Tongue (tissue), 2 donors: ENCODE results near the gene TAF1C. TPM values are rescaled to one million over a fixed set of nuclear protein-coding genes. Genes with fewer than 3 reads are reported as not detected.

Experiments used
- DNase-seq: peaks from one replicate; pipeline ENCODE4 v3.0.0-alpha.2; 2015
- total RNA-seq: library from RNA; depleted of rRNA; stranded (reverse); fragments of >200 nt; gene quantifications from one replicate; pipeline ENCODE4 v1.2.3, GENCODE V29; 2014

The TAF1C gene
- total RNA-seq, 1 donor from 2014 or later: 39.4 TPM

- no peak for DNase-seq
Measured at GRCh38 chr16:84182680-84183571, 3.9 kb downstream of the TAF1C start.

- DNase-seq: no peak
Measured at GRCh38 chr16:84182104-84182503, 4.8 kb downstream of the TAF1C start.

- DNase-seq: no peak
Measured at GRCh38 chr16:84181144-84181915, 5.5 kb downstream of the TAF1C start.

- no peak for DNase-seq
Measured at GRCh38 chr16:84180519-84181140, 6.2 kb downstream of the TAF1C start.

- no peak for DNase-seq
Measured at GRCh38 chr16:84179612-84180320, 7.1 kb downstream of the TAF1C start.

GRCh38 chr16:84178892-84179611 is 7.8 kb downstream of the TAF1C start:
- DNase-seq: no peak

GRCh38 chr16:84178146-84178765 is 8.6 kb downstream of the TAF1C start:
- peak; percentile 38 for DNase-seq

- no peak for DNase-seq
Measured at GRCh38 chr16:84177741-84178073, 9.2 kb downstream of the TAF1C start.

GRCh38 chr16:84176192-84177053 is 10.4 kb downstream of the TAF1C start:
- no peak for DNase-seq

- no peak for DNase-seq
Measured at GRCh38 chr16:84175350-84176081, 11.3 kb downstream of the TAF1C start.

GRCh38 chr16:84174396-84174795 is 12.5 kb downstream of the TAF1C start:
- no peak for DNase-seq

- no peak for DNase-seq
Measured at GRCh38 chr16:84169765-84170310, 17.0 kb downstream of the TAF1C start.

GRCh38 chr16:84166796-84167695 is 19.8 kb downstream of the TAF1C start:
- DNase-seq: no peak

- DNase-seq: no peak
Measured at GRCh38 chr16:84165746-84166145, 21.1 kb downstream of the TAF1C start.

GRCh38 chr16:84161801-84162200 is 25.1 kb downstream of the TAF1C start:
- DNase-seq: no peak

- DNase-seq: no peak
Measured at GRCh38 chr16:84161037-84161436, 25.8 kb downstream of the TAF1C start.

- no peak for DNase-seq
Measured at GRCh38 chr16:84159800-84160199, 27.1 kb downstream of the TAF1C start.

GRCh38 chr16:84159007-84159406 is 27.9 kb downstream of the TAF1C start:
- DNase-seq: no peak
